OCI-LY7 (cell line): ENCODE data around the gene RHOB. TPM values are rescaled to one million over a fixed set of nuclear protein-coding genes. Genes with fewer than 3 reads are reported as not detected.

Source experiments
- BruUV-seq: library from RNA; stranded (reverse); fragments of 400-500 nt; replicated peaks from 2 replicates; lab custom pipeline; 2021; lab: Mats Ljungman, UMichigan
- CTCF ChIA-PET: fragments of 300-600 bp; sonication (Branson Sonifier 250); formaldehyde crosslinking; loops from one replicate; lab custom pipeline; 2022; ENCODE audit warnings: antibody characterized with exemption; ENCODE audit not compliant: unreplicated experiment; lab: Charles Lee
- POLR2A ChIA-PET: fragments of 300-600 bp; sonication (Branson Sonifier 250); formaldehyde crosslinking; loops from one replicate; lab custom pipeline; 2022; ENCODE audit warnings: antibody characterized with exemption; lab: Charles Lee
- DNase-seq: peaks from one replicate; pipeline ENCODE4 v3.0.0-alpha.2; 2015; ENCODE audit warnings: low spot score
- H2AFZ ChIP-seq: fragments of 200-600 bp; sonication (generic), shearing (Covaris generic); 2 replicates; pipeline ENCODE4 v1.6.1; 2014; ENCODE audit warnings: mild to moderate bottlenecking, antibody characterized with exemption, low read length, moderate library complexity
- H3K27ac ChIP-seq: fragments of 200-600 bp; sonication (generic); 2 replicates; pipeline ENCODE4 v1.5.1; 2014; ENCODE audit warnings: mixed run types, low read depth, mild to moderate bottlenecking, moderate library complexity, low read length, inconsistent platforms; ENCODE audit not compliant: poor library complexity, severe bottlenecking
- H3K36me3 ChIP-seq: fragments of 200-600 bp; sonication (generic); 2 replicates; pipeline ENCODE4 v1.6.1; 2014; ENCODE audit warnings: mild to moderate bottlenecking, antibody characterized with exemption, low read length, moderate library complexity, mixed read lengths; ENCODE audit not compliant: insufficient read depth
- H3K4me1 ChIP-seq: fragments of 200-600 bp; sonication (generic); 2 replicates; pipeline ENCODE4 v1.5.1; 2014; ENCODE audit warnings: mild to moderate bottlenecking, low read length; ENCODE audit not compliant: insufficient read depth, poor library complexity, severe bottlenecking
- H3K4me2 ChIP-seq: fragments of 200-600 bp; sonication (generic); 2 replicates; pipeline ENCODE4 v1.6.1; 2014; ENCODE audit warnings: mild to moderate bottlenecking, low read length
- H3K4me3 ChIP-seq: fragments of 200-600 bp; sonication (generic); 2 replicates; pipeline ENCODE4 v1.5.1; 2014; ENCODE audit warnings: mild to moderate bottlenecking, low read depth, low read length; ENCODE audit not compliant: poor library complexity, severe bottlenecking
- H3K79me2 ChIP-seq: fragments of 200-600 bp; sonication (generic); 2 replicates; pipeline ENCODE4 v1.6.1; 2016; ENCODE audit warnings: low read depth, mild to moderate bottlenecking, low read length, moderate library complexity, mixed read lengths; ENCODE audit not compliant: insufficient read depth
- H3K9me2 ChIP-seq: fragments of 200-600 bp; sonication (generic); 2 replicates; pipeline ENCODE4 v1.6.1; 2016; ENCODE audit warnings: mild to moderate bottlenecking, low read length, mixed read lengths; ENCODE audit not compliant: insufficient read depth
- H3K9me3 ChIP-seq: fragments of 200-600 bp; sonication (generic); 2 replicates; pipeline ENCODE4 v1.6.1; 2014; ENCODE audit warnings: mild to moderate bottlenecking, mixed run types, low read length, mixed read lengths
- H4K20me1 ChIP-seq: fragments of 200-600 bp; sonication (generic); 2 replicates; pipeline ENCODE4 v1.6.1; 2014; ENCODE audit warnings: mild to moderate bottlenecking, antibody characterized with exemption, low read length, moderate library complexity, mixed read lengths; ENCODE audit not compliant: insufficient read depth
- CTCF ChIP-seq: fragments of 200-600 bp; sonication (generic); conservative IDR thresholded peaks from 2 replicates; pipeline ENCODE4 v1.5.1; 2014; ENCODE audit warnings: mild to moderate bottlenecking, antibody characterized with exemption, low read length, moderate library complexity, mixed read lengths
- EZH2phosphoT487 ChIP-seq: fragments of 200-600 bp; sonication (generic); IDR thresholded peaks from 2 replicates; pipeline ENCODE4 v1.6.1; 2018; ENCODE audit warnings: low read depth, borderline replicate concordance, mild to moderate bottlenecking, mixed run types, antibody characterized with exemption, low read length, moderate library complexity, mixed read lengths
- intact Hi-C: fragments of 100-400 bp; cut with micrococcal nuclease; formaldehyde crosslinking; loops from one replicate; pipeline ENCODE4 v1.10.0; 2022; ENCODE audit not compliant: unreplicated experiment
- total RNA-seq, 2 experiments: library from RNA; depleted of rRNA in 1 of 2; stranded (reverse); fragments of >200 nt in 1 of 2; shearing (Covaris generic) in 1 of 2; gene quantifications; 2 replicates each; pipeline ENCODE4 v1.2.3, GENCODE V29; 2014 to 2022

The RHOB gene
- total RNA-seq, 2 experiments from 2014 or later, result 0.36 TPM; not detected in 1

GRCh38 chr2:20448246-20448976 lies 1.5 kb downstream of the RHOB start:
- intact Hi-C loops, result no loop called here
- POLR2A ChIA-PET, result interaction anchor here (0.5 kb wide), 1 partner anchor 120 kb away, joined by 3 read pairs; no protein-coding TSS in a partner anchor

GRCh38 chr2:20448977-20449306 lies 2.1 kb downstream of the RHOB start:
- DNase-seq, result no peak
- H3K4me2 ChIP-seq, result no peak overlapping the region
- no peaks in the 10 kb centered on the region for H3K36me3 ChIP-seq
- no peaks in the 10 kb centered on the region for H3K9me2 ChIP-seq
- H2AFZ ChIP-seq, result no peak overlapping the region
- H4K20me1 ChIP-seq, result no peaks in the 10 kb centered on the region
- H3K9me3 ChIP-seq, result no peaks in the 10 kb centered on the region
- ChIA-PET CTCF (interaction anchor here (0.6 kb wide), 1 partner anchor 20 kb away, joined by 3 read pairs; no protein-coding TSS in a partner anchor), POLR2A (interaction anchor here (0.5 to 0.6 kb wide), 4 partner anchors 86 to 393 kb away, joined by 3 to 4 read pairs (median 3); no protein-coding TSS in a partner anchor)
- peaks cover 3% of the 10 kb centered on the region for H3K4me1 ChIP-seq
- BruUV-seq, result no TSS peak
- intact Hi-C loops, result no loop called here
- no peak for TF ChIP-seq EZH2phosphoT487
- no peak for TF ChIP-seq CTCF
- H3K27ac ChIP-seq, result no peak overlapping the region
- H3K79me2 ChIP-seq, result no peaks in the 10 kb centered on the region
- no peak overlapping the region for H3K4me3 ChIP-seq

More at GRCh38 chr2:20448246-20448976, 1.5 kb downstream of the RHOB start:
- Histone ChIP-seq H3K4me1 (peaks cover 3% of the 10 kb centered on the region), H2AFZ (no peak overlapping the region), H3K27ac (no peak overlapping the region), H3K79me2 (no peaks in the 10 kb centered on the region), H4K20me1 (no peaks in the 10 kb centered on the region), H3K9me3 (no peaks in the 10 kb centered on the region), H3K9me2 (no peaks in the 10 kb centered on the region), H3K36me3 (no peaks in the 10 kb centered on the region), H3K4me3 (no peak overlapping the region), H3K4me2 (no peak overlapping the region)
- TF ChIP-seq EZH2phosphoT487, result no peak
- TF ChIP-seq CTCF, result no peak
- DNase-seq, result no peak
- CTCF ChIA-PET, result no interaction called here
- no TSS peak for BruUV-seq
